GM18507 (cell line): ENCODE measurements around the gene MUC5B.

ENCODE experiments used
- DNase-seq: peaks from one replicate; pipeline ENCODE4 v3.0.0; 2011; ENCODE audit warnings: low read depth; ENCODE audit not compliant: insufficient read length; ENCODE audit errors: extremely low spot score
- FAIRE-seq: peaks from 2 replicates; lab custom pipeline; 2011; peaks lifted over from hg19 to GRCh38; lab: Jason Lieb, UNC

Gene MUC5B

DNA sequence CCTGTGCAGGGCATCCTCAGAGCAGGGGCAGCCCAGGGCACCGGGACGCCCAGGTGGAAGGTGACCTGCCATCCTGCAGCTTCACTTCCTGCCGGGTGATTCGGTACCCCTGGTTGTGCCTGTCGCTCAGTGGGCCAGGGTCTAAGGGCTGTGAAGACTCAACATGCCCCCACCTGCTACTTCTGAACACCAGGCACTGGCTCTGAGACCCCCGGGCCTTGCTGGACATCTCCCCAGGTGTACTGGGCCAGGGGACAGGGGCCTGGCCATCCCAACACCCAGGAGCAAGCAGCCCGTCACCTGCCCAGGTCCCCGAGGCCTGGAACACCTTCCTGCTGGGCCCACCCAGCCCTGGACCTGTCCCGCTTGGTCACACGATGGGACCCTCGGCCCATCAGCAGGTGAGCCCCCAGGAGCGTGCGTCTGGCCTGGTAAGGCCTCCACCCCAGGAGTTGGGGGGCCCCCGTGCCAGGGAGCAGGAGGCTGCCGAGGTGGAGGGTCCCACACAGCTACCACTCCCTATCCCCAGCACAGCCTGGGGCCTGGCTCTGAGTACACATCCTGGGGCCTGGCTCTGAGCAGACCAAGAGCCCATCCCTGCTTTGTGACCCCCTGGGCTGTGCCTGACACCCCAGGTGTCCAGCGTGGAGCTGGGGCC lies 3.9 kb upstream of the MUC5B start:
- no peak for FAIRE-seq
- no peak for DNase-seq

DNA sequence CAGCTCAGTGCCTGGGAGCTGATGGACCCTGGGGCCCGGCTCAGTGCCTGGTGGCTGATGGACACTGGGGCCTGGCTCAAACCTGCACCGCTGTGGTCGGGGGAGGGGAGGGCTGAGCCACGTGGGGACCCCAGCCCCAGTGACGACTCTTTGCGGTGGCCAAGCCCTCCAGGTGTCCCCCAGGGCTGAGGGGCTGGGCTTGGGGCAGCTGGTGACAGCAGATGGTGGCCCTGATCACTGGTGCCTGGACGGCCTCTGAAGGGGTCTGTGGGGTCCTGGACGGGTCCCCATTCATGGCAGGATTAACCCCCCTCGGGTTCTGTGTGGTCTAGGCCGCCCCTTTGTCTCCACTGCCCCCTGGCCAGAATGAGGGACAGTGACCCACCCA lies 3.4 kb upstream of the MUC5B start:
- FAIRE-seq (no peak), DNase-seq (no peak)

DNA sequence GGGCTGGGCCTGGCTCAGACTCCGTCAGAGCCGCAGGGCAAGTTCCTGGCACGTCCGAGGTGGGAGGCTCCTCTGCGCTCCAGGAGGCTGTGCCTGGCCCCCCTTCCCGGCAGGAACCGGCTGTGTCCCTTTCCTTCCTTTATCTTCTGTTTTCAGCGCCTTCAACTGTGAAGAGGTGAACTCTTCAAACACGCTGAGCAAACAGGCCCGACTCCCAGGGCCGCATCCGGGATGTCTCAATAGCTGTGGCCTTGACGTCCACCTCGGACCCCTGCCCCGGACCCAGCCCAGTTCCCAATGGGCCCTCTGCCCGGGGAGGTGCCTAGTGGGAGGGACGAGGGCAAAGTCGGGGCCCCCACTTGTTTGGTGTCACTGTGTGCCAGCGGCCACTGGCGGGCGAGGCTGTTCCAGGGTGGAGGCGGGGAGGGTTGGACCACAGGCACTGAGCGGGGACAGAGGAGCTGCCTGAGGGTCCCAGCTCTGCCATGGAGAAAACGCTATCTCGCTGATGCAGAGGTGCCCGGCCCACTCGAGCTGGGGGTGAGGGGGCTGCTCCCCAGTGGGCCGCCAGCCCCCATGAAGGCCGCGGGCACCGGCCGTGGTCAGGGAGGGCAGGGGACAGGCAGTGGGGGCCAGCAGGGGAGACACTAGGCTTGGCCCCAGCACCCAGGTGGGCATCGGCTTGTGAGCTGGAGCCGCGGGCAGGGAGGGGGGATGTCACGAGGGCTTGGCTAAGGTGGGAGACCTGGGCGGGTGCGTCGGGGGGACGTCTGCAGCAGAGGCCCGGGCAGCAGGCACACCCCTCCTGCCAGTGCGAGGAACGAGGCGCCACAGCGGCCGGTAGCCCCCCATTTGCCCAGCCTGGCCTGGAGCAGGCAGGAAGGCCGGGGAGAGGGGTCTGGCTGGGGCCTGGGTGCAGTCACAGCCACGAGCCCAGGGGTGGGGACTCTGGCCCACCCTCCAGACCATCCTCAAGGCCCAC lies 2.7 kb upstream of the MUC5B start:
- DNase-seq (no peak), FAIRE-seq (no peak)

DNA sequence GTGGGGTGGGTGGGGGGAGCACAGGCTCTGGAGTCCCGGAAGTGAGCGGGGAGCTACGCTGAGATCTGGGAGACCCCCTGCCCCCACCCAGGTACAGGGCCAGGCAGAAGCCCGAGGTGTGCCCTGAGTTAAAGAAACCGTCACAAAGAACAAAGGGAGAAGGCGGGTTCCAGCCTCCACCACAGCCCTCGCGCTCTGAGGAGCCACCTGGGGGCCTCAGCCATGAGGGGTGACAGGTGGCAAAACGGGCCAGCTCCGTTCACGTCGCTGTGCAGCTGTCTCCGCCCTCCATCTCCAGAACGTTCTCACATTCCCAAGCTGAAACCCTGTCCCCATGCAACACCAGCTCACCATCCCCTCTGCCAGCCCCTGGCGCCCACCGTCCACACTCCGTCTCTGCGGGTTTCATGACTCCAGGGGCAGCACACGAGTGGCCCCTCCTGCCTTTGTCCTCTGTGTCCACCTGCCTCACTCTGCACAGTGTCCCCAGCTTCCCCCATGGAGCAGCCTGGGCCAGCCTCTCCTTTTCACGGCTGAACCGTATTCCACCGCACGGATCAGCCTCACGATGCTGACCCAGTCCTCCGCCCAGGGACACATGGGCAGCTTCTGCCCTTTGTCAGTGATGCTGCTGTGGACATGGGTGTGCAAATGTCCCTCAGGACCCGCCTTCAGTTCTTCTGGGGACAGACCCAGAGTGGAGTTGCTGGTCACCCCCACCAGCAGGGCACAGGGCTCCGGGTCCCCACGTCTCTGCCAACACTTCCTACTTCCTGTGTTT lies 1.7 kb upstream of the MUC5B start:
- DNase-seq (no peak), FAIRE-seq (no peak)

DNA sequence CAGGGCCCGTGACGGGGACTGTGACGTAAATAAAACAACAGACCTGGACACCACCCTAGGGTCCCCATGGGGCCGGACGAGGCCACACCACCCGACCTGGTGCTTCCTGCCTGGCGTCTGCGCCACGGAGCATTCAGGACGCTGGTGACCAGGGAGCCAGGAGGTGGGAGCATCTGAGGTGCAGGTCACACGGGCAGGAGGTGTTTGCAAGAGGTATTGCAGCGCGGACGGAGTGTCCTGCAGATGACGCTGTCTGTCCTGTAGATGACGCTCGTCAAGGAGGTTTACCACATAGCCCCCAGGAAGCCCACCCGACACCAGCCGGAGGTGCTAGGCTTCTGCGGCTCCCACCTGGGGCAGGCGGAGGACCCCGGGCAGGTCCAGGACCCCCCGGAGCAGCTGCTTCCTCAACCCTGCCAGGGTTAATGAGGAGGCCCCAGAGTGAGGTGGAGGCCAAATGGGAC lies 986 bp upstream of the MUC5B start:
- DNase-seq (no peak), FAIRE-seq (no peak)

DNA sequence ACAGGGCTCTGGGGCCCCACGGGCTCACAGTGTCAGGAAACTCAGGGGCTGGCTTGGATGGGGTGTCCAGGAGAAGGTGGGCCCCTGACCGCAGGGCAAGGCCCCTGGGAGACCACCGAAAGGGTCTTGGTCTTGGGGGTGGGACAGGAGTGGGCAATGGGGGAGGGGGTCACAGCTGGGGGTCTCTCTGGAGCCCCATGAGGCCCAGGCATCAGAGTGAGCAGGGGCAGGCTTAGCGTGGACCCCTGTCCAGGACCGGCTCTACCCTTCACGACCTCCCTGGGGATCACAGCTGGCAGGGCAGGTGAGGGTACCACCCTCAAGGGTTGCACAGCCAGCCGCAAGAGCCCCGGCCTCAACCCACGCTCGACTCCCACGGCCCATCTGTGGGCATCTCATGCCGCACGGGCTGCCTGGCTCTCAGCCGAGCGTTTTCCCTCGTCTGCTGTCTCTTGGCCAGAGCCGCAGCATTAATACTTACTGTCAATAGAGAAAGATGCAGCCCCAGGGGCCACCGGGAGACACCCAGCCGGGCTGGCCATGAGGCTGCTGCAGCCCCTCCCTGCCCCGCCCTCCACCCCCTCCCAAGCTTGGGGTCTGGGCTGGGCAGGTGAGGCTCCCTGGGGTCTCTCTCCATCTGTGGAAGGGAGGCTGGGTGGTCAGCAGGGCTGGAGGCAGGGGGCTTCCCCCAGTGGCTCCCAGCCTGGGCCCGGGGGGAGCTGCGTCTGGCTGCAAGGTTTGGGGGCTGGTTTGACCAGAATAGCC lies 662 bp downstream of the MUC5B start:
- DNase-seq (no peak), FAIRE-seq (no peak)

DNA sequence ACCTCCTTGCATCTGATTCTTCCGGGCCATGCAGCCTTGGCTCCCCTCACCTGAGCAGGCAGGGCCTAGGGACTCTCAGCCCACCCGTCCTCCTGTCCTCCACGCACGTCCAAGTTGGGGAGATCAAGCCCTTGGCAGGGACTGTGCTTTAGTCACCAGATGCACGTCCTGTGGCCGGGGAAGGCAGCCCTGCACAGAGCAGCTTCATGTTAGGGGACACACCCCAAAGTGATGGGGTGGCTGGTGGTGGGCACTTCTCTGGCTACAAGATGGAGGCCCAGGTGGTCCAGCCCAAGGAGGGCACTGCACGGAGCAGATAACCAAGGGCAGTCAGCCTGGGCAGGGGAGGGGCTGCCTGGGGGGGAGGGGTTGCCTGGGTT lies 1.2 kb downstream of the MUC5B start:
- FAIRE-seq: no peak
- no peak for DNase-seq

DNA sequence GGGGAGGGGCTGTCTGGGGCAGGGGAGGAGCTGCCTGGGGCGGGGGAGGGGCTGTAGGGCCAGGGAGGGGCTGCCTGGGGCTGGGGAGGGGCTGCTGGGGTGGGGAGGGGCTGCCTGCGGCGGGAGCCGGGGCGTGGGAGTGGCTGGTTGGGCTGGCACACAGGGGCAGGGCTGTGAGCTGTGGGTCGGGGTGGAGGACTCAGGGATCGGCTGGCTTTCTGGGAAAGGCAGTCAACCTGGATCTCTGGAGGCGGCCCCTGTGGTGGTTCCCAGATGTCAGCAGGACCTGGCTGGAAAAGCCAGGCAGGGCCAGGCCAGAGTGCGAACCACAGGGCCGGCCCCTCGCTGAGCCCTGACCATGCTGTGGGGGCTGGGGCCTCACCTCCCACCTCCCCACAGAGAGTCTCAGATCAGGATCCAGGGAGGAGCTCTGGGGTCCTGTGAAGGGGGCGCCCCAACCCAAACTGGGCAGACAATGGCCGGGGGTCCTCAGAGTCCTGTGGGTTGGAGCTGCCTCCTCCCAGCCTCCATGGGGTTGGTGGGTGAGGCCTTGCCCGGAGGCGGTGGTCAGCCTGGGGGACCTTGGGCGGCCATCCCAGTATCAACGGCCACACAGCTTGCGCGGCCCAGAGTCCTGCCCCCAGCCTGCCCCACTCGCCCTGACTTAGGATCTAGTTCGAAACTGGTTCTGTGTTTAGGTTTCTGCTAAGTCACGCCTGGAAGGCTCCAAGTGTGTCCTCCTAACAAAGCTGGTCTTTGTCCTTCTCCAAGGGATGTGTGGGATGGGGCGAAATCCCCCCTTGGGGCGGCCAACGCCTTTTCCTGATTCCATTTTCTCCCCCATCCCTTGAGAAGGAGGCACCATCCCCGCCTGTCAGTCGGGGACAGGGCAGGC lies 1.9 kb downstream of the MUC5B start:
- DNase-seq (no peak), FAIRE-seq (no peak)

DNA sequence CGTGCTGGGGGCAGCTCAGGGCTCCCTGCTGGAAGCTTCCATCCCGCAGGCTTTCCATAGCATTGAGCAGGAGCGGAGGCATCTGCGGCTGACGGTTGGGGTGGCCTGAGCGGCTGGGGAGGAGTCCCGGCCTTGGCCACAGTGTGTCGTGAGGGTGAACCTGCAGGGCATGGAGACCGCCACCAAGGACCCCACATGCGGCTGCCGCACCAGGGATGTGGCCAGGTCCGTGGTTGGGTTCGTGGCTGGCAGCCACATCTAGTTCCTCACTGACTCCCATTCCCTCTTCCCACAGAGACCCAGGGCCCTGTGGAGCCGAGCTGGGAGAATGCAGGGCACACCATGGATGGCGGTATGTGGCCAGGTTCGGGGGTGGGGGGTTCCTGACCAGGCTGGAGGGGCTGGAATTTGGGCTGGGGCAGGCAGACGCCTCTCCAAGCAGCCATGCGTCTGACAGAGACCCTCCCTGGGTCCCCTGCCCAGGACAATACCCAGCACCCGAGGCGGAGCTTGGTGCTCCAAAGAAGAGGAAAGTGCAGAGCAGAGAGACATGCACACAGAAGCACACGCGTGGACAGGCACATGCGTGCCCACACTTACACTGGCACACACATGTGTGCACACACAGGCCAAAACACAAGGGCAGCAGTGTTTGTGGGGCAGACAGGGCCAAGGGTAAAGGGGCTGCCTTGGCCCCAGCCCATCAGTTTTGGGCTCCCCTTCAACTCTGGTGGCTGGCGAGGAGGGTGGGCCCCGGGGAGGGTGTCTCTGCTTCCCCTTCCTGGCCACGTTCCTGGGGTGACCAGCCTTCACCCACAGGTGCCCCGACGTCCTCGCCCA lies 2.7 kb downstream of the MUC5B start:
- FAIRE-seq (no peak), DNase-seq (no peak)

DNA sequence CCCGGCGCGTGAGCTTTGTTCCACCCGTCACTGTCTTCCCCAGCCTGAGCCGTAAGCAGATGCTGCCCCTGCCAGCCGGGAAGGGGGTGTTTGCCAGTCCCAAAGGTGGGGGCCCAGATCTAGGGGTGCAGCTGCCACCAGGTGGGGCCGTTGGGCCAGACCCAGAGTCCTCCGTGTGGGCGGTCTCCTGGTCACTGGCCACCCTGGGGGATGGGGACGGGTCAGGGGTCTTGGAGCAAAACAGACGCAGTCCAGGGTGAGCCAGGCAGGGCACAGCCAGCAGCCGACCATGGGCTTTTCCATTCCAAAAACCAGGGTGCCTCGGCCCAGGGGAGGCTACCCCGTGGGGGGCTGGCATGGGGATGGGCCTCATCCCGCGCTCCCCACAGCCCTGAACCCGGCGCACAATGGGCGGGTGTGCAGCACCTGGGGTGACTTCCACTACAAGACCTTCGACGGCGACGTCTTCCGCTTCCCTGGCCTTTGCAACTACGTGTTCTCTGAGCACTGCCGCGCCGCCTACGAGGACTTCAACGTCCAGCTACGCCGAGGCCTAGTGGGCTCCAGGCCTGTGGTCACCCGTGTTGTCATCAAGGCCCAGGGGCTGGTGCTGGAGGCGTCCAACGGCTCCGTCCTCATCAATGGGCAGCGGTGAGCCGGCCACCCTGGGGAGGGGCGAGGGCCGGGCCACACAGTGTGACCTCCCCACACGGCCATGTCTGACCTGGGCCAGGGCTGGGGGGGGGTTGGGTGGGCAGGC lies 3.5 kb downstream of the MUC5B start:
- FAIRE-seq: no peak
- DNase-seq: no peak

DNA sequence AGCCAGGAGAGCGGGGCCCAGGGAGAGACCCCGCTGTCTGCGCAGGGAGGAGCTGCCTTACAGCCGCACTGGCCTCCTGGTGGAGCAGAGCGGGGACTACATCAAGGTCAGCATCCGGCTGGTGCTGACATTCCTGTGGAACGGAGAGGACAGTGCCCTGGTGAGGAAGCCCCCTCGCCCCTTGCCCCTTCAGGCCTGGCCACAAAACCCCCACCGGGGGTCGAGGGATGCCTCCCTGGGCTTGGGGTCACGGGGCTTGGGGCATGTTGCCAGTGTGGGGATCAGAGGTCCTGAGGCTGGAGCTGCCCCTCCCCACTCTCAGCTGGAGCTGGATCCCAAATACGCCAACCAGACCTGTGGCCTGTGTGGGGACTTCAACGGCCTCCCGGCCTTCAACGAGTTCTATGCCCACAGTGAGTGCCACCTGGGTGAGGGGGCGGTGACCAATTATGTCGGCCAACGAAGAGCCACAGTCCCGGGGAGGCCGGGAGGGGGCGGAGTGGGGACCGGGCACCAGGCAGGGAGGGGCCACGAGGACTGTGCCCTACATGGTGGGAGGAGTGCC lies 4.2 kb downstream of the MUC5B start:
- FAIRE-seq: no peak
- no peak for DNase-seq

DNA sequence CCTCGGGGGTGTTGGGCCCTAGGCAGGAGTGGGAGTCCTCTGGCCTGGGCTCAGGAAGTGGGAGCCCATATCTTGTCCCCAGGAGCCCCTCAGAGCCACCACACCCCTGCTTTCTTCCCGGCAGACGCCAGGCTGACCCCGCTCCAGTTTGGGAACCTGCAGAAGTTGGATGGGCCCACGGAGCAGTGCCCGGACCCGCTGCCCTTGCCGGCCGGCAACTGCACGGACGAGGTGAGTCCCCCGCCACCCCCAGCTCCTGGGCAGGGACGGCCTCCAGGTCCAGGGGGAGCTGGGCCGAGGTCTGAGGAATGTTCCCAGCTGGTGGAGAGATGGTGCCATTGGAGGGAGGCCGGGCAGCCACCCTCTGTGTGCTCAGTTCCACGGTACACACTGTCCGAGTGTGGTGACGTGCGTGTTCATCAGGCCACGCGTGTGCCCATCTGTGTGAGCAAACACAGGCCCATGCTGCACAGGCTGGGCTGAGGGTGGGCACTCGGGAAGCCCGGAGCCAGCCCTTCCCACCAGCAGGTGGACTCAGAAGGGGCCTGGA lies 4.8 kb downstream of the MUC5B start:
- FAIRE-seq (no peak), DNase-seq (no peak)

DNA sequence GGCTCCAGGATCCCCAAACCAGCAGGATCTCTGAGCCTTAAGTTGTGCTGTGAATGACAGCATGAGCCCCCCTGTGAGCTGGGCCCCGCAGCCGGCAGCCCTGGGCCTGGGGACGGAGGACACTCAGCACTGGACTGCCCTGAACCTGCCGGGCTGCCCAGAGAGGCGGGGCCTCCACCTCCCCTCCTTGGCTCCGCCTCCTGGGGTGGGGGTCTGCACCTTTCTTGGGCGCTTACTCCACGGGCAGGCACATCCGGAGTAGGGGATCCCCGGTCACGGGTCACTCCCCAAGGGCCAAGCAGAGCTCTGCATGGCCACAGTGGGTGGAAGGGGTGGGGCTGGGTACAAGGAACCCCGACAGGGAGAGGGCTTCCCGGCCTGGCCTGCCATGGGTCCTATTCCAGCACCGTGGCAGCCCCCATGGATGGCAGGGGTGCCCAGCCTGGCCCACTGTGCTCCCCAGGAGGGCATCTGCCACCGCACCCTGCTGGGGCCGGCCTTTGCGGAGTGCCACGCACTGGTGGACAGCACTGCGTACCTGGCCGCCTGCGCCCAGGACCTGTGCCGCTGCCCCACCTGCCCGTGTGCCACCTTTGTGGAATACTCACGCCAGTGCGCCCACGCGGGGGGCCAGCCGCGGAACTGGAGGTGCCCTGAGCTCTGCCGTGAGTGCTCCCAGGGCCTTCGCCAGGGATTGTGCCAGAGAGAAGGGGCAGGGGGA lies 5.4 kb downstream of the MUC5B start:
- no peak for DNase-seq

DNA sequence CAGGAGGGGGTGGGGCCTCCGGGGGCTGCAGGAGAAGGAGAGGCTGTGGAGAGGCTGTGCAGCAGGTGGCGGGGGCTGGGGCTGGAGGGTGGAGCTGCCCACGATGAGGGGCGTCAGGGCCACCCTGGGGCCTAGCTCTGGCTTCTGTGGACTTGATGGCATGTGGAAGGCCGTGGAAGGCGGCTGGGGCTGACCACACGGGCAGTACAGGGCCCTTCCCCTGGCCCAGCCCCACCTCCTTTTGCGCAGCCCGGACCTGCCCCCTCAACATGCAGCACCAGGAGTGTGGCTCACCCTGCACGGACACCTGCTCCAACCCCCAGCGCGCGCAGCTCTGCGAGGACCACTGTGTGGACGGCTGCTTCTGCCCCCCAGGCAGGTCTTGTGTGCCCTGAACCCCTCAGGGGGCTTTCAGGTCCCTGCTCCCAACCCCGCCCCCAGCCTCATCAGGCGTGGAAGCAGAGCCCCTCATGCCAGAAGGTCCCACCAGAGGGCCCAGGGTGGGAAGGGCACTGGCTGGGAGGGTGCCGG lies 6.1 kb downstream of the MUC5B start:
- FAIRE-seq (no peak), DNase-seq (no peak)

More for the DNA sequence above, 5.4 kb downstream of the MUC5B start:
- no peak for FAIRE-seq

DNA sequence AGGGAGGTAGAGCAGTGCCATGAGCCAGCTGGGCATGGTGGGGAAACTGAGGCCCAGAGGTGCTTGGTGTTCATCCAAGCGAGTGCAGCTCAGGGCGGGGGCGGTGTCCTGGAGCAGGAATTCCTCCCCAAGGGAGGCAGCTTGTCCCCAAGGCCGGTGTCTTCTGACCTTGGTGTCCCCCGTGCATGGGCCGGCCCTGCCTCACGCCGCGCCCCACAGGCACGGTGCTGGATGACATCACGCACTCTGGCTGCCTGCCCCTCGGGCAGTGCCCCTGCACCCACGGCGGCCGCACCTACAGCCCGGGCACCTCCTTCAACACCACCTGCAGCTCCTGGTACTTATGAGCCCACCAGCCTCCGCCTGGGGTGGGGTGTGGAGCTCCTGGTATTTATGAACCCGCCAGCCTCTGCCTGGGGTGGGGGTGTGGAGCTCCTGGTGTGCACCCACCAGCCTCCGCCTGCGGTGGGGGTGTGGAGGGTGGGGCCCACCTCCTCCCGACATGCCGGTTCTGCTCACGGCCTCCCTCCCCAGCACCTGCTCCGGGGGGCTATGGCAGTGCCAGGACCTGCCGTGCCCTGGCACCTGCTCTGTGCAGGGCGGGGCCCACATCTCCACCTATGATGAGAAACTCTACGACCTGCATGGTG lies 6.7 kb downstream of the MUC5B start:
- DNase-seq (no peak), FAIRE-seq (no peak)
